HepG2 (cell line): ENCODE measurements around the gene HHEX.
A peak's percentile ranks its signal among the peaks of the same experiment; 100 is the strongest.

ENCODE experiments used
- BHLHE40 ChIP-seq: IDR thresholded peaks from 2 replicates; pipeline ENCODE4 v1.6.1; 2011; ENCODE audit warnings: low read length, improper control_type of control experiment
- CTCF ChIP-seq: sonication (generic); formaldehyde crosslinking; IDR thresholded peaks from 2 replicates; pipeline ENCODE4 v1.5.0; 2020; ENCODE audit warnings: mild to moderate bottlenecking, missing genetic modification reagents, moderate library complexity
- KDM4B ChIP-seq: sonication (generic); formaldehyde crosslinking; IDR thresholded peaks from 2 replicates; pipeline ENCODE4 v1.4.0; 2020; ENCODE audit warnings: missing genetic modification reagents
- KLF13 ChIP-seq: sonication (generic); formaldehyde crosslinking; IDR thresholded peaks from 2 replicates; pipeline ENCODE4 v1.4.0; 2020; ENCODE audit warnings: mild to moderate bottlenecking, missing genetic modification reagents
- NFIB ChIP-seq: sonication (generic); formaldehyde crosslinking; IDR thresholded peaks from 2 replicates; pipeline ENCODE4 v1.9.0; 2021; ENCODE audit warnings: missing genetic modification reagents, mild to moderate bottlenecking, borderline replicate concordance
- NFYC ChIP-seq: IDR thresholded peaks from 2 replicates; pipeline ENCODE4 v1.6.1; 2016; ENCODE audit warnings: missing genetic modification reagents, missing compliant biosample characterization
- SALL2 ChIP-seq: sonication (generic); formaldehyde crosslinking; IDR thresholded peaks from 2 replicates; pipeline ENCODE4 v1.8.1; 2023; ENCODE audit warnings: mild to moderate bottlenecking, missing genetic modification reagents, inconsistent platforms
- SP4 ChIP-seq: sonication (generic); formaldehyde crosslinking; IDR thresholded peaks from 2 replicates; pipeline ENCODE4 v1.8.1; 2023; ENCODE audit warnings: mild to moderate bottlenecking, missing genetic modification reagents
- ZNF230 ChIP-seq: sonication (generic); formaldehyde crosslinking; IDR thresholded peaks from 2 replicates; pipeline ENCODE4 v1.4.0; 2020; ENCODE audit warnings: mild to moderate bottlenecking, missing genetic modification reagents
- ZNF660 ChIP-seq: sonication (generic); formaldehyde crosslinking; IDR thresholded peaks from 2 replicates; pipeline ENCODE4 v1.5.1; 2020; ENCODE audit warnings: mild to moderate bottlenecking, low read depth, missing genetic modification reagents, borderline replicate concordance
- TF ChIP-seq, protein P1 (sequence below): sonication (generic); IDR thresholded peaks from 2 replicates; pipeline ENCODE4 v1.6.1; 2016; ENCODE audit warnings: low read depth, borderline replicate concordance

DNA sequence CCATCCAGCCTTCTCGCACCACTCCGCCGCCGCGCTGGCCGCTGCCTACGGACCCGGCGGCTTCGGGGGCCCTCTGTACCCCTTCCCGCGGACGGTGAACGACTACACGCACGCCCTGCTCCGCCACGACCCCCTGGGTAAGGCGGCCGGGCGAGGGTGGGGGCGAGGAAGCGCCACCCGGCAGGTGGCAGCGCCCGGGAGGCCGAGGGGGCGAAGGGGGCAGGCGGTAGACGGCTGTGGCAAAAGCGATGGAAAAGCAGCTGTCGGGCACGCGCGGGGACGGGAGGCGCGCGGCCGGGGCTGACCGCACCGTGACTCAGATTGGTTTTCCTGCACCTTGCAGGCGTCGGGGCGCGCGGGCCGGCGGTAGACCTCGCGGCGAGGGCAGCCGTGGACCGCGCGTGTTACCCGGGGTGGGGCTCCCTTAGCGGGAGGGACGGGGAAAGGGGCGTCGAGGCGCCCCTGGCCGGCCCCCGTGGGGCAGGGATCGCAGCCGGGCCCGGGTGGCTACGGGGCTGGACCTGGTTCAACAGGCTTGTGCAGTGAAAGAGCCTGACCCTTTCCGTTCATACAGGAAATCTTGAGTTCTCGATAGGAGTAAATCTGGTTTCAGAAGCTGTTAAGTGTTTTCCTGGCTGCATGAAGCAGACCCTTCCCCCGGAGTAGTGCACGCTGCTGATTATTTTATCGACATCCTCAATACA lies 608 bp downstream of the HHEX start:
- TF ChIP-seq SALL2 (CRISPR knock-in tag), result no peak
- no peak for TF ChIP-seq CTCF (CRISPR knock-in tag)
- no peak for TF ChIP-seq NFIB (CRISPR knock-in tag)
- 0 out of 2 replicates have a peak, but pooled peaks have one; percentile 26 for TF ChIP-seq BHLHE40
- no peak for TF ChIP-seq KLF13 (CRISPR knock-in tag)
- TF ChIP-seq, protein P1, sequence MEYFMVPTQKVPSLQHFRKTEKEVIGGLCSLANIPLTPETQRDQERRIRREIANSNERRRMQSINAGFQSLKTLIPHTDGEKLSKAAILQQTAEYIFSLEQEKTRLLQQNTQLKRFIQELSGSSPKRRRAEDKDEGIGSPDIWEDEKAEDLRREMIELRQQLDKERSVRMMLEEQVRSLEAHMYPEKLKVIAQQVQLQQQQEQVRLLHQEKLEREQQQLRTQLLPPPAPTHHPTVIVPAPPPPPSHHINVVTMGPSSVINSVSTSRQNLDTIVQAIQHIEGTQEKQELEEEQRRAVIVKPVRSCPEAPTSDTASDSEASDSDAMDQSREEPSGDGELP, result no peak
- TF ChIP-seq KDM4B (CRISPR knock-in tag), result 0 out of 2 replicates have a peak, but pooled peaks have one; percentile 1
- no peak for TF ChIP-seq NFYC (CRISPR knock-in tag)
- no peak for TF ChIP-seq SP4 (CRISPR knock-in tag)
- no peak for TF ChIP-seq ZNF660 (CRISPR knock-in tag)
- no peak for TF ChIP-seq ZNF230 (CRISPR knock-in tag)
